Ascending aorta (tissue), 2 donors: ENCODE measurements around the gene TSPYL6. TPM values are rescaled to one million over a fixed set of nuclear protein-coding genes. Genes with fewer than 3 reads are reported as not detected.

ENCODE experiments used
- DNase-seq, 2 donors: peaks; one replicate each; pipeline ENCODE4 v3.0.0-alpha.2; 2019; ENCODE audit warnings: low spot score in 2 of 2
- H3K27ac ChIP-seq, 2 donors: fragments of 200-600 bp; sonication (generic); one replicate each; pipeline ENCODE4 v1.5.1; 2016 to 2017; ENCODE audit warnings: mild to moderate bottlenecking in 1 of 2
- H3K27me3 ChIP-seq: fragments of 200-600 bp; sonication (generic); one replicate; pipeline ENCODE4 v1.5.1; 2017
- H3K36me3 ChIP-seq, 2 donors: fragments of 200-600 bp; sonication (generic); one replicate each; pipeline ENCODE4 v1.5.1; 2016
- H3K4me1 ChIP-seq, 2 donors: fragments of 200-600 bp; sonication (generic); one replicate each; pipeline ENCODE4 v1.5.1; 2016 to 2017; ENCODE audit warnings: mild to moderate bottlenecking in 1 of 2
- H3K4me3 ChIP-seq, 2 donors: fragments of 200-600 bp; sonication (generic); one replicate each; pipeline ENCODE4 v1.5.1; 2016 to 2017; ENCODE audit warnings: mild to moderate bottlenecking in 1 of 2
- H3K9me3 ChIP-seq, 2 donors: fragments of 200-600 bp; sonication (generic); one replicate each; pipeline ENCODE4 v1.5.1; 2016
- CTCF ChIP-seq, 3 experiments: fragments of 200-600 bp in 2 of 3; fragments of 450-650 bp in 1 of 3; sonication (generic) in 2 of 3; IDR thresholded peaks; one replicate each; pipeline ENCODE4 v1.5.1; 2016 to 2019; ENCODE audit warnings: antibody characterized with exemption in 3 of 3, mild to moderate bottlenecking in 1 of 3, moderate library complexity in 1 of 3
- intact Hi-C: fragments of 100-400 bp; cut with DNase I; formaldehyde crosslinking; loops from one replicate; pipeline ENCODE4 v1.15.1; 2023
- total RNA-seq: library from RNA; depleted of rRNA; stranded (reverse); fragments of >200 nt; gene quantifications from one replicate; pipeline ENCODE4 v1.1.0, GENCODE V29; 2016

The TSPYL6 gene
- total RNA-seq, 1 donor from 2014 or later = not detected

GRCh38 chr2:54224997-54225396 is 31.0 kb downstream of the TSPYL6 start:
- DNase-seq = no peak
- H3K9me3 ChIP-seq = no peaks in the 10 kb centered on the region
- no peaks in the 10 kb centered on the region for H3K27me3 ChIP-seq
- H3K27ac ChIP-seq = no peak overlapping the region
- H3K4me1 ChIP-seq = peaks cover 0 to 5% of the 10 kb centered on the region in 2 donors
- H3K4me3 ChIP-seq = no peak overlapping the region
- H3K36me3 ChIP-seq = no peaks in the 10 kb centered on the region
- intact Hi-C loops = no loop called here
- TF ChIP-seq CTCF (IDR thresholded peaks at IDR 0.05) = no peak

- Histone ChIP-seq H3K9me3 (peaks cover 0 to 9% of the 10 kb centered on the region in 2 donors), H3K27ac (no peak overlapping the region), H3K4me3 (no peak overlapping the region), H3K4me1 (peaks cover 0 to 21% of the 10 kb centered on the region in 2 donors), H3K36me3 (no peaks in the 10 kb centered on the region), H3K27me3 (no peaks in the 10 kb centered on the region)
- DNase-seq = no peak
- intact Hi-C loops = no loop called here
- TF ChIP-seq CTCF (IDR thresholded peaks at IDR 0.05) = no peak
Measured at GRCh38 chr2:54213082-54213481, 42.9 kb downstream of the TSPYL6 start.

DNA sequence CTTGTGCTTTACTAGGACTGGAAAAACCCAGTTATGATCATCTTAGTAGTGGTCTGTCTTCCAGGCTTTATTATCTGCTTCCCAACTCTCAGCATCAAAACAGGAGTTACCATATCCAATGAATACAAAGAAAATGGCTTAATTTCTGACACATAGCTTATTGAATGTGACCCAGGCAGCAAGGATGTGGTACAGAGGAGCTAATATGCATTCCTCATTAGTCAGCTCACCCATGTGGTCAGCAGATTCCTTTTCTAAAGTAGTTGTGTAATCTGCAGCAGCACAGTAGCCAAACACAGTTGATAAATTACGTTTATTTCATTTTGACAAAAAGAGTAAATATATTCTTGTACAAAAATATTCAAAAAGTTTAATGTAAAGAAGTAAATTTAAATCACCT is 43.6 kb downstream of the TSPYL6 start:
- intact Hi-C loops = no loop called here
- no peaks in the 10 kb centered on the region for H3K36me3 ChIP-seq
- H3K4me3 ChIP-seq = no peak overlapping the region
- H3K27me3 ChIP-seq = no peaks in the 10 kb centered on the region
- DNase-seq = no peak
- peaks cover 0 to 27% of the 10 kb centered on the region in 2 donors for H3K4me1 ChIP-seq
- H3K9me3 ChIP-seq = peaks cover 0 to 9% of the 10 kb centered on the region in 2 donors
- no peak overlapping the region for H3K27ac ChIP-seq
- TF ChIP-seq CTCF (IDR thresholded peaks at IDR 0.05) = no peak

- peaks cover 0 to under 1% of the 10 kb centered on the region in 2 donors for H3K9me3 ChIP-seq
- TF ChIP-seq CTCF (IDR thresholded peaks at IDR 0.05) = no peak
- H3K4me1 ChIP-seq = peaks cover 0 to 30% of the 10 kb centered on the region in 2 donors
- no peak overlapping the region for H3K4me3 ChIP-seq
- no peaks in the 10 kb centered on the region for H3K27me3 ChIP-seq
- H3K27ac ChIP-seq = peak overlapping the region; percentile 10 to 47
- no peak for DNase-seq
- H3K36me3 ChIP-seq = no peaks in the 10 kb centered on the region
- intact Hi-C loops = loop anchor here (2.0 kb wide), 2 partner anchors 121 to 247 kb away; partner anchors contain the start of gene SPTBN1
Measured at GRCh38 chr2:54209379-54209778, 46.6 kb downstream of the TSPYL6 start.

DNA sequence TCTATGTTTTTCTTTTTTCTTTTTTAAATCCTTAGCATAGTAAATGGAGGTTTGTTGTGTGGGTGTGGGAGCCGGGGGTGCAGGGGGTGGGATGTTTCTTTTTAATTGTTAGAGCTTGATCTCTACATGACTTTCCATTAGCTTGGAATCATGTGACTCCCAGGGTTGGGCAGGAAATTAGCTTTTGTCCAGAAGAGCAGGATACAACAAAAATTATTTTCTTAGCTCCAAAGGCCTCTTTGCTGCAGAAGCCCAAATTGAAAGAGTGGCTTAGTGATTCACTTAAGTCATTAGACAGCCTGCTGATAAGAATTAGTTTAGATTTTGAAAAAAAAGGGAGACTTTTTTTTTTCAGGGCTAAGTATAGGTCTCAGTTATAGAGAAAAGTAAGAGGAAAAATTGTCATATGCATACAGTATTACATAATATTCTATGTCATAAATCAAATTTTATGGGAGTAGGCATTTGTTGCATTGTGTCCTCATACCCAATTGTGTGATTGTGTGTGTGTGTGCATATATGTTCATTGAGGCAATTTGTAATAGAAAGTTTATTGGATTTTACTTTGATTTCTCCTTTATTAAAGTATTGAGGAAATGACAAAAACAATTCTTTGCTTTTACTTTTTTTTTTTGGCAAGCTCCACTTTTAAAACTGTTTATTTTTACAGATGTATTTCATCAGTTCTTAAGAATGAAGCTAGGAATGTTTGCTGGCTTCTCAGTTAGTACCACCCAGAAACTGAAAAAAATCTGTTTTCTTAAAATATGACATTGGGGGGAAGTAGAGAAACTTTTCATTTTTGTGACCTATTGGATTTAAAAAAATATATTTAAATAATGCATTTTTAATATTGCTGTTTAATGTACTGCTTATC is 47.4 kb downstream of the TSPYL6 start:
- H3K9me3 ChIP-seq = no peaks in the 10 kb centered on the region
- intact Hi-C loops = loop anchor here (2.0 kb wide), 2 partner anchors 122 to 248 kb away; partner anchors contain the start of gene SPTBN1
- no peak for TF ChIP-seq CTCF (IDR thresholded peaks at IDR 0.05)
- no peak for DNase-seq
- H3K36me3 ChIP-seq = no peaks in the 10 kb centered on the region
- no peak overlapping the region for H3K4me3 ChIP-seq
- no peaks in the 10 kb centered on the region for H3K27me3 ChIP-seq
- peaks cover 0 to 30% of the 10 kb centered on the region in 2 donors for H3K4me1 ChIP-seq
- H3K27ac ChIP-seq = peak overlapping the region; percentile 10 to 55
